Mucosa of stomach (tissue), 1 donor: ENCODE measurements around the gene CNTN4.
"Not testable (repeated sequence)": the region's sequence is repeated elsewhere in the genome, so short reads cannot be mapped to it uniquely, and the experiment has no call there.

ENCODE experiments used
- H3K27me3 ChIP-seq: one replicate; pipeline ENCODE4 v1.7.0; 2013; ENCODE audit warnings: mild to moderate bottlenecking, low read length; ENCODE audit not compliant: control insufficient read depth, insufficient read depth
- H3K36me3 ChIP-seq: one replicate; pipeline ENCODE4 v1.7.0; 2013; ENCODE audit warnings: low read length; ENCODE audit not compliant: control insufficient read depth, insufficient read depth
- H3K4me1 ChIP-seq: one replicate; pipeline ENCODE4 v1.7.0; 2013; ENCODE audit warnings: mild to moderate bottlenecking, low read length; ENCODE audit not compliant: control insufficient read depth, insufficient read depth
- H3K4me3 ChIP-seq: one replicate; pipeline ENCODE4 v1.7.0; 2013; ENCODE audit warnings: low read length
- H3K9ac ChIP-seq: one replicate; pipeline ENCODE4 v1.7.0; 2013; ENCODE audit warnings: mild to moderate bottlenecking, low read length, moderate library complexity
- H3K9me3 ChIP-seq: one replicate; pipeline ENCODE4 v1.7.0; 2013; ENCODE audit warnings: mild to moderate bottlenecking, low read length, moderate library complexity; ENCODE audit not compliant: control insufficient read depth
- donor health status: Pancreatic carcinoma.

Gene CNTN4

GRCh38 chr3:2889736-2890135 lies 791.1 kb downstream of the CNTN4 start:
- no peaks in the 10 kb centered on the region for H3K36me3 ChIP-seq
- H3K4me1 ChIP-seq, result no peaks in the 10 kb centered on the region
- no peaks in the 10 kb centered on the region for H3K9me3 ChIP-seq
- H3K4me3 ChIP-seq, result no peak overlapping the region
- no peaks in the 10 kb centered on the region for H3K27me3 ChIP-seq
- H3K9ac ChIP-seq, result no peak overlapping the region

GRCh38 chr3:2896308-2896939 lies 797.8 kb downstream of the CNTN4 start:
- Histone ChIP-seq H3K9me3 (no peaks in the 10 kb centered on the region), H3K9ac (no peak overlapping the region), H3K27me3 (no peaks in the 10 kb centered on the region), H3K4me1 (no peaks in the 10 kb centered on the region), H3K36me3 (no peaks in the 10 kb centered on the region), H3K4me3 (no peak overlapping the region)

DNA sequence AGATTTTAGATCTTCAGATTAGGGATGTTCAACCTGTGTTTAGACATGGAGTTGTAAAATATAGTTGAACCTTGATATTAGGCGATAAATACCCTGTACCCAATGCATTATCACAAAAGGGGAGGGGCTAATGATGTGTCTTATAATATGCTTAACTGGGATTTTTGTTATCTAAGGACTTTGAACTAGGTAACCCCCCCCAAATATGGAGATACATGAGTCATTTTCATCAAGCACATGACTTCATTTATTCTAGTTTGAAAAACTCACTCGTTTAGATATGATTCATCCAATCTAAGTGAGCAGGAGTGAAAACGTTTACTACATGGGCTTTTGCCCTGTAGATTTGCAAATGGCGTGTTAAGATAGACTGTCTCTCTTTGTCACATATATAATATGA lies 799.2 kb downstream of the CNTN4 start:
- no peak overlapping the region for H3K4me3 ChIP-seq
- H3K9me3 ChIP-seq, result no peaks in the 10 kb centered on the region
- H3K4me1 ChIP-seq, result no peaks in the 10 kb centered on the region
- H3K9ac ChIP-seq, result no peak overlapping the region
- no peaks in the 10 kb centered on the region for H3K36me3 ChIP-seq
- H3K27me3 ChIP-seq, result no peaks in the 10 kb centered on the region

DNA sequence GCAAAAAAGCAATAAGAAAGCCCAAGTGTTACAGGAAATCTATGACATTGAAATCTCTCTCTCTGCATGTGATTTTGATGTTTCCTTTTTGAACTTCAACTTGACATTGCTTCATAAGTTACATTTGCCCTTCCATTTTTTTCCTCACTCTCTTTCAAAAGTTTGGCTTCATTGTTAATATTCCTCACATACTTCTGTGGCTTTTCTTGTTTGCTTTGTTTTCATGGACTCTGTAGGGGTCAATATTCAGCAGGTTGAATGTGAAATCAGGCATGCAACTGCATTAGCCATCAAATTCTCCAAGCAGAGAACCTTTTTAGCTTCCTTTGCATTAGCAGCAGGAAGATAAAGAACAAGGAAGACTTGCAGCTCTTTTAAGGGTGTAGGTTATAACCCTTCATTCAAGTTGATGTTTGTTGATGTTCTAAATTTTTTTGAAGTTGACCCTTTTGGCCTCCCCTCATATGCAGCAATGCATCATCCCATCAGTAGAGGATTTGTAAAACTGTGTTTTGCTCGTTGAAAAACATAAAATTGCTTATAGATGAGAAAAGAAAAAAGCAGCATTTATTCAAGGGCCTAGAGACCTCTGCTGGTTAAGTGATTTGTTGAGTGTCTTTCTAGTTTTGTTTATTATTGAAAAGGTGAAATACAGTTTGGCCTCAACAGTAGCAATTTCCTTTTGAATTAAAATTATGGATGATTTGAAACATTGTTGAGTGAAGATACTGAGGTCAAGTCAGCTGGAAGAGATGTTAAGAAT lies 800.1 kb downstream of the CNTN4 start:
- Histone ChIP-seq H3K9ac (no peak overlapping the region), H3K27me3 (no peaks in the 10 kb centered on the region), H3K36me3 (no peaks in the 10 kb centered on the region), H3K9me3 (no peaks in the 10 kb centered on the region), H3K4me1 (no peaks in the 10 kb centered on the region), H3K4me3 (no peak overlapping the region)

DNA sequence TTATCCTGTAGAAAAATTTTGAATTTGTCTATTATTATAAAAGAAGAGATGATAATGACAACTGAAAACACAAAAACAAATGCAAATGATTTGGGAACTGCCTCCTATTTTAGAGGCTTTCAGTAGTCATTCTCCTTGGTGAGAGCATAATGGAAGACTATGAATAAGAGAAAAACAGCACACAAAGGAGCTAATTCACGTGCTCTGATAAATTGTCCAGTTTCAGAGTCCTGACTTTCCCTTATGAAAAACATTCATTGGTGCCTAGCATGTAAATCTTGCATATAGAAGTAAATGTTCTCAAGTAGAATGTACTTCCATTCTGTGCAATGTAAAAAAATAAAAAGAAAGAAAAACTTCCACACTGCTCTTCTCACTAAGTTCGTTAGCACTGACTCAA lies 805.4 kb downstream of the CNTN4 start:
- Histone ChIP-seq H3K9me3 (no peaks in the 10 kb centered on the region), H3K36me3 (no peaks in the 10 kb centered on the region), H3K4me1 (no peaks in the 10 kb centered on the region), H3K27me3 (no peaks in the 10 kb centered on the region), H3K4me3 (no peak overlapping the region), H3K9ac (no peak overlapping the region)

- no peak overlapping the region for H3K9ac ChIP-seq
- no peaks in the 10 kb centered on the region for H3K4me1 ChIP-seq
- no peak overlapping the region for H3K4me3 ChIP-seq
- H3K36me3 ChIP-seq, result no peaks in the 10 kb centered on the region
- H3K27me3 ChIP-seq, result no peaks in the 10 kb centered on the region
- no peaks in the 10 kb centered on the region for H3K9me3 ChIP-seq
These were observed 810.2 kb downstream of the CNTN4 start for GRCh38 chr3:2908693-2909351.

DNA sequence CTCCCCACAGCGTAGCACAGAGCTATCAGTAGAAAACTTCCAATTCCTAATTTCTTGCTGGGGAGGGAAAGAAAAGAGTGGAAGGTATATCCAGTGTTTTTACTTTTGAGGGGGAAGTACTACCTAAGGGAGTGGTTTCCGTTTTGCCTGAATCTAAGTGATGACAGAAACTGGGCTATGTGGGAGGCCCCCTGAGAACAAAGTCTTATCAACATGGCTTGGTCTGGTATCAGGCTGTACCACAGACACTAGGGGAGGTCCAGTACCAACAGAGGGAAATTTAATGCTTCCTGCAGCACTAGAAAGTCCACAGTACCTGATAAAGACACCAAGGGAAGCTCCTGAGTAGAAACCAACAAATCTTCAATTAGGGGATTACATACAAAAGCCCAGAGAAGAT lies 812.3 kb downstream of the CNTN4 start:
- no peaks in the 10 kb centered on the region for H3K36me3 ChIP-seq
- H3K4me3 ChIP-seq, result no peak overlapping the region
- H3K9me3 ChIP-seq, result no peaks in the 10 kb centered on the region
- H3K9ac ChIP-seq, result no peak overlapping the region
- H3K27me3 ChIP-seq, result no peaks in the 10 kb centered on the region
- H3K4me1 ChIP-seq, result no peaks in the 10 kb centered on the region

DNA sequence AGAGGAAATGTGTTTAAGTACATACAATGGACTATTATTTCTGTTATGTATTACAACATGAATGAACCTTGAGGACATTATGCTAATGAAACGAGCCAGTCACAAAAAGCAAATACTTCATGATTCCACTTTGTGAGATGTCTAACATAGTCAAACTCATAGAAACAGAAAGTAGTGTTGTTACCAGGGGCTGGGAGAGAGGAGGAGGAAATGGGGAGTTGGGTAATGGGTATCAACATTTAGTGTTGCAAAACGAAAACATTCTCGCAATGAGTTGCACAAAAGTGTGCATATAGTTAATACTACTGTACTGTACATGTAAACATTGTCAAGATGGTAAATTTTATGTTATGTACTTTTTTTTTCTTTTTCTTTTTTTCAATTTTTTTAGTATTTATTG lies 817.2 kb downstream of the CNTN4 start:
- Histone ChIP-seq H3K4me3 (no peak overlapping the region), H3K9me3 (no peaks in the 10 kb centered on the region), H3K36me3 (no peaks in the 10 kb centered on the region), H3K4me1 (no peaks in the 10 kb centered on the region), H3K9ac (no peak overlapping the region), H3K27me3 (no peaks in the 10 kb centered on the region)

DNA sequence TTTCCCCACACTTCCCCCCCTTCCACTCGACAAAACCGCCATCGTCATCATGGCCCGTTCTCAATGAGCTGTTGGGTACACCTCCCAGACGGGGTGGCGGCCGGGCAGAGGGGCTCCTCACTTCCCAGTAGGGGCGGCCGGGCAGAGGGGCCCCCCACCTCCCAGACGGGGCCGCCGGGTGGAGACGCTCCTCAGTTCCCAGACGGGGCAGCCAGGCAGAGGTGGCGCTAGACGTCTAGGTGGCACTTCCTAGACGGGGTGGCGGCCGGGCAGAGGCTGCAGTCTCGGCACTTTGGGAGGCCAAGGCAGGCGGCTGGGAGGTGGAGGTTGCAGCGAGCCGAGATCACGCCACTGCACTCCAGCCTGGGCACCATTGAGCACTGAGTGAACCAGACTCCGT lies 818.0 kb downstream of the CNTN4 start:
- H3K4me3 ChIP-seq, H3K4me1 ChIP-seq, H3K9me3 ChIP-seq, H3K27me3 ChIP-seq, H3K36me3 ChIP-seq, H3K9ac ChIP-seq: not testable (repeated sequence)

GRCh38 chr3:2920103-2920502 lies 821.4 kb downstream of the CNTN4 start:
- no peak overlapping the region for H3K9ac ChIP-seq

GRCh38 chr3:2921452-2921851 lies 822.8 kb downstream of the CNTN4 start:
- Histone ChIP-seq H3K9me3 (no peaks in the 10 kb centered on the region), H3K4me3 (no peak overlapping the region), H3K27me3 (no peaks in the 10 kb centered on the region), H3K9ac (no peak overlapping the region), H3K4me1 (no peaks in the 10 kb centered on the region), H3K36me3 (no peaks in the 10 kb centered on the region)

More at GRCh38 chr3:2920103-2920502, 821.4 kb downstream of the CNTN4 start:
- Histone ChIP-seq H3K4me3 (no peak overlapping the region), H3K9me3 (no peaks in the 10 kb centered on the region), H3K36me3 (no peaks in the 10 kb centered on the region), H3K4me1 (no peaks in the 10 kb centered on the region), H3K27me3 (no peaks in the 10 kb centered on the region)

- Histone ChIP-seq H3K4me3 (no peak overlapping the region), H3K9ac (no peak overlapping the region), H3K4me1 (no peaks in the 10 kb centered on the region), H3K36me3 (no peaks in the 10 kb centered on the region), H3K9me3 (no peaks in the 10 kb centered on the region), H3K27me3 (no peaks in the 10 kb centered on the region)
These were observed 823.2 kb downstream of the CNTN4 start for GRCh38 chr3:2921903-2922302.
